HG03097 (cell line): ENCODE data around the gene RNF19B.
"Not testable (repeated sequence)": the region's sequence is repeated elsewhere in the genome, so short reads cannot be mapped to it uniquely, and the experiment has no call there.

Experiments used
- ATAC-seq: cut with Tn5 transposase; IDR thresholded peaks from one replicate; pipeline ENCODE4 v1.9.1; 2021; ENCODE audit not compliant: unreplicated experiment, low FRiP score

Gene RNF19B

GRCh38 chr1:32993324-32993636 lies 28.7 kb upstream of the RNF19B start:
- ATAC-seq, result not testable (repeated sequence)

- peak; percentile 78 for ATAC-seq
Measured at GRCh38 chr1:32992489-32993323, 28.1 kb upstream of the RNF19B start.

DNA sequence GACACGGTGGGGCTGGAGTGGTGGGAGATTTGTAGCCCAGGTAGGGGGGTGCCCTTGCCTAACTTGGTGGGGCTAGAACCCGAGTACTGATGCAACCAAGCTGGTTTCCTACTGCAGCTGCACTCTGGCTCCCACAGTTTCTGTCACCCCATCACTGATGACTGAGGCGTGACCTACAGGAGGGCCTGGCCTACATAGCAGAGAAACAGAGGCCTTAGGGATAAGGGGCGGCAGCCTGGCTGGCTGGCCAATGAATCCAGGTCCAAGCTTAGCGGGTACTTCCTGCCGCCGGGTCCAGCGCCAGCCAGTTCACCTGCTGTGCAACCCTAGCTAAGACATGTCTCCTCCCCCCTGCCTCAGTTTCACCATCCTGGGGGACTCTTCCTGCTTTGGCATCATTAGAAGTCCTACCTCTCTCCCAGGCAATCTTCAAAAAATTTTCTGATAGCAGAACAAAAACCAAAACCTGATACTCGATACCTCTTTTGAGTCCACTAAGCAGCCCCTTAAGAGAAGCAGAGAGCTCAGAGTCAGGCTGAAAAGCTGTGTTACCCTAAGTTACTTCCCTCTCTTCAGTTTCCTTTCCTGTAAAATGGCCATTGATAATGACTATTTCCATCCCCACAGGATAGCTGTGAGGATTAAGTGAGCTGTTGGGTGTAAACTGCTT lies 27.3 kb upstream of the RNF19B start:
- ATAC-seq, result peak; percentile 34

GRCh38 chr1:32991386-32991785 lies 26.8 kb upstream of the RNF19B start:
- no peak for ATAC-seq

DNA sequence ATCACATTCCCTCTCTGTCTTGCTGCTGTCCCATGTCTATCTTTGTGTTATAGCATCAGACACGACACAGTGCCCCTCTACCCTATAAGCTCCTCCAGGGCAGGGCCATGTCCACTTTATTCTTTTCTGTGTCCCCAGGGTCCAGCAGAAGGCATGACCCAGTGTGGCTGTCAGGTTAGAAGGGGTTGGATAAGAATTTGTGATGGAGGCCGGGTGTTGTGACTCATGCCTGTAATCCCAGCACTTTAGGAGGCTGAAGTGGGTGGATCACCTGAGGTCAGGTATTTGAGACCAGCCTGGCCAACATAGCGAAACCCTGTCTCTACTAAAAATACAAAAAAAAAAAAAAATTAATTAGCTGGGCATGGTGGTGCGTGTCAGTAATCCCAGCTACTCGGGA lies 26.3 kb upstream of the RNF19B start:
- no peak for ATAC-seq

- ATAC-seq, result no peak
Measured at GRCh38 chr1:32989160-32990050, 24.8 kb upstream of the RNF19B start.

DNA sequence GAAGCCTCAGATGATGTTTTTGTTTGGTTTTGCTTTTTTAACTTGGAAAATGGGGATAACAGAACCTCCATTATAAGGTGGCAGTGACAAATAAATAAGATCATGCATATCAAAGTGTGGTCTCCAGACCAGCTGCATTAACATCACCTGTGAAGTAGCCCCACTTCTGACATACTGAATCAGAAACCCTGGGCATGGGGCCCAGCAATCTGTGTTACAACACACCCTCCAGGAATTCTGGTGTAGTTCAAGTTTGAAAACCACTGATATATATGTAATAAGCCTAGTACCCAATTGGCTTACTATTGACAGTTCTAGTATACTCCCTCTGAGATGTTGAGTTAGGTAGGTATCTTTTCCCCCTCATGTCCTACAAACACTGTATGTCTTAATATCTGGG lies 24.1 kb upstream of the RNF19B start:
- ATAC-seq, result no peak

DNA sequence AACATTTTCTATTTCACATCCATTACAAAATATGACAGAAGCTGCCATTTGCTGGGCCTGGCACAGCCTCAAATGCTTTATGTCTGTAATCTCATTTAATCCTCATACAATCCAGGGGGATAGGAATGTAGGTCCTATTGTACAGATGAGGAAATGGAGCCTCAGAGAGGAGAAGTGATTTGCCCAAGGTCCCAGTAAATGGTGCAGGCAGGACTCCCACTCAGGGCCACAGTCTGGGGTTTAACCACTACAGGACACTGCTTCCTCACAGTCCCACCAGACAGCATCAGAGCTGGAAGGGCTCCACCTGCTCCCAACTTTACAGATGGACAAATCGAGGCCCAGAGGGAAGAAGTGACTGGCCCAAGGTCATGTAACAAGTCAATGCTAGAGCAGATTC lies 20.6 kb upstream of the RNF19B start:
- ATAC-seq, result no peak

- no peak for ATAC-seq
Measured at GRCh38 chr1:32984455-32985171, 20.0 kb upstream of the RNF19B start.

- ATAC-seq, result no peak
Measured at GRCh38 chr1:32984090-32984454, 19.5 kb upstream of the RNF19B start.

DNA sequence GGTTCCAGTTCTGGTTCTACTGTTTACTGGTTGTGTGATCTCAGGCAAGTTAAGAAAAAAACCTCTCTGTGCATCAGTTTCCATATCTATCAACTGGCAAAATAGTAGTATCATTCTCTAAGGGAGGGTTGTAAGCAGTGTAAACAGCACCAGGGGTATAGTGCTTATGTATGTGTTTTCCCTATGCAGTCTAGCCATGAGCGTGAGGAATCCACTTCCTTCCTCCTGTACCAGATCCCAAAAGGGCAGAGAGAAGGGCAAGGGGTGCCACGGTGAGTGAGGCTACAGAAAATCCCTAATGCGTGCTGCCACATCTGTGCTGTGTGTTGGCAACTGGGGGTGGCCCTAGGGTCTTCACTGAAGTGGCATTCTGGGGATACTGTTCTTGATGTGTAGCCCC lies 18.4 kb upstream of the RNF19B start:
- ATAC-seq, result no peak

DNA sequence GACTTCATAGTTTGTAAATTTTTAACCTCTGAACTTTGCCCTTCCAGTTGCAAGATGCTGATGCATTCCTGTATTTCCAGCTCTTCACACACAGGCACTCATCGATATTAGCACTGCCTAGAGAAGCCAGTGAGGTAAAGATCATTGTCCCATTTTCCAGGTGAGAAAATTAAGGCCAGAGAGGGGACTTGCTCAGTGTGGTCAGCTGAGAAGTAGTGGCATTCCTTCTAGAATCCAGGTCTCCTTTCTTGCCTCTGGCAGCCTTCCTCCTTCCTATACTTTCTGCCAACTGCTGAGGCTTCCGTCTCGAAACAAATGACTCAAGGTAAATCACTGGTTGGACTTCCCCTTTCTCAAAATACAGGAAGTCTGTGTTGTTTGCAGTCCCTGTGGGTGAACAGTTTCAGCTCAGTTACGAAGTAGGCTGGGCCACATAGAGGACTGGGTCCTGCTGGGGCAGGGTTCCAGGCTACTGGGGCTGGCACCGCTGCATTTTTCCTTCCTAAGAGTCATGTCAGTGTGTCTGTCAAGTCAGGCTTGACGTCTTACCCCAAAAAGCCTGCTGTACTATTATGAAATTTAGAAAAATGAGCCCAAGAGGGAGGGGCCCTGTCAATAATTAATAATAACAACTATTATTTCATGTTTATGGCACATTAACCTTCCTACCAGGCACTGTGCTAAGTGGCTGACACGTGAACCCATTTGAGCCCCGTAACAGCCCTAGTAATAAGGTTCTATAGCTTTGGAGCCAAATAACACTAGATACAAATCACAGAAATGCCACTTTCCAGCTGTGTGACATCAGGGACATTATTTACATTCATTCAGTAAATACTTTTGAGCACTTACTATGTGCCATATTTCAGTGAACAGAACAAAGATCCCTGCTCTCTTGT lies 16.6 kb upstream of the RNF19B start:
- ATAC-seq, result peak; percentile 89

- no peak for ATAC-seq
Measured at GRCh38 chr1:32980080-32980479, 15.5 kb upstream of the RNF19B start.

DNA sequence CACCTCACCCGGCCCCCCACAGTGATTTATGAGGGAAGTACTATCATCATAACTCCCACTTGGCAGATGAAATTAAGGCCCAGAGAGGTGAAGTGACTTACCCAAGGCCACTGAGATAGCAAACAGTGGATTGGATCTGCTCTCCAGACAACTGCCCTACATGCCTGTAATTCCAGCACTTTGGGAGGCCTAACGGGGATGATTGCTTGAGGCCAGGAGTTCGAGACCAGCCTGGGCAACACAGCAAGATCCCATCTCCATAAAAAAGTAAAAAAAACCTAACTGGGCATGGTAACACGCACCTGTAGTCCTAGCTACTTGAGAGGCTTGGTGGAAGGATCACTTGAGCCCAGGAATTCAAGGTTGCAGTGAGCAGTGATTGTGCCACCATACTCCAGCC lies 14.2 kb upstream of the RNF19B start:
- ATAC-seq, result no peak

GRCh38 chr1:32977546-32978087 lies 13.0 kb upstream of the RNF19B start:
- ATAC-seq, result no peak

DNA sequence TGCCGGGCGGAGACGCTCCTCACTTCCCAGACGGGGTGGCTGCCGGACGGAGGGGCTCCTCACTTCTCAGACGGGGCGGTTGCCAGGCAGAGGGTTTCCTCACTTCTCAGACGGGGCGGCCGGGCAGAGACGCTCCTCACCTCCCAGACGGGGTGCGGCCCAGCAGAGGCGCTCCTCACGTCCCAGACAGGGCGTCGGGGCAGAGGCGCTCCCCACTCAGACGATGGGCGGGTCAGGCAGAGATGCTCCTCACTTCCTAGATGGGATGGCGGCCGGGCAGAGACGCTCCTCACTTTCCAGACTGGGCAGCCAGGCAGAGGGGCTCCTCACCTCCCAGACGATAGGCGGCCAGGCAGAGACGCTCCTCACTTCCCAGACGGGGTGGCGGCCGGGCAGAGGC lies 10.4 kb upstream of the RNF19B start:
- ATAC-seq, result not testable (repeated sequence)

DNA sequence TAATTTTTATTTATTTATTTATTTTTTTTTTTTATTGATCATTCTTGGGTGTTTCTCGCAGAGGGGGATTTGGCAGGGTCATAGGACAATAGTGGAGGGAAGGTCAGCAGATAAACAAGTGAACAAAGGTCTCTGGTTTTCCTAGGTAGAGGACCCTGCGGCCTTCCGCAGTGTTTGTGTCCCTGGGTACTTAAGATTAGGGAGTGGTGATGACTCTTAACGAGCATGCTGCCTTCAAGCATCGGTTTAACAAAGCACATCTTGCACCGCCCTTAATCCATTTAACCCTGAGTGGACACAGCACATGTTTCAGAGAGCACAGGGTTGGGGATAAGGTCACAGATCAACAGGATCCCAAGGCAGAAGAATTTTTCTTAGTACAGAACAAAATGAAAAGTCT lies 8.8 kb upstream of the RNF19B start:
- ATAC-seq, result not testable (repeated sequence)

DNA sequence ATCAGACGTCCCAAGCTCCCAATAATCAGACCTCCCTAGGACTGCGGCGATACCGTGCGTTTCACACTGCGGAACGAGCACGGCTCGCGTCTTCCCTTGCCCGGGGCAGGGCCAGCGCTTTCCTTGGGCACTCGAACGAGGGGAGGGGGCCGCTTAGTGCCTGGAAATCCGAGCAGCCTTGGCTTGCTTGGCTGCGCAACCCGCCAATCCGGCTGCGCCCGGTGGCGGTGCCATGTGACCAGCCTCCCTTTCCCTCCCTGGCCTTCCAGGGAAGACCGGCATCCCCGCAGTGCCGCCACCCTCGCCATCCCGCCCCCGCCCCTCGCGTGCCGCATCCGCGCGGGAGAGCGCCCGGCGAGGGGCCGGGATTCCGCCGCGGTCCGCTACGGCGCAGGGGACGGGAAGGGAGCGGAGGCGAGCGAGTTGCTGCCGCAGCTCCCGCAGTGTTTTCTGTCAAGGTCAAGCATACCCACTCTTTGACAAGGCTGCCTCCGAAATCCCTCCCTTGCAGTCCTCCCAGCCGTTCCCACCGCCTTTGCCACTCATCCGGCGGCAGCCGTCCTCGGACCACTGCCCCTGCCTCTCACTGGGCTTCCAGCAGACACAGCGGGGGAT lies 8.3 kb upstream of the RNF19B start:
- ATAC-seq, result no peak

DNA sequence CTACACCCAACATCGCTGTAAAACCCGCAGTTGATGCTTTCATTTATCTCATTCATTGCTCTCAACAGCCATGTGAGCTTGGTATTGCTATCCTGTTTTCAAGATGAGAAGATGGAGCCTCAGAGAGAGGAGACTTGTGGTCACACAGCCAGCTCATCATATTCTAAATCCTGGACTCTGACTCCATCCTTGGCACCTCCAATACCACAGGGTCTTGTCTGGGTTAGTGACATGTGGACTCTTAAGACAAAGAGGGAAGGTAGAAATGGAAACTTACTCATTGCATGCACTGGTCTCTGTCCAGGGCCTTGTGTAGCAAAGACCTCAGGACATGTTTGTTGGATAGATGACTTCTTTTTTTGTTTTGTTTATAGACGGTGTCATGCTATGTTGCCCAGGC lies 7.0 kb upstream of the RNF19B start:
- ATAC-seq, result no peak
